H1 (cell line): ENCODE data around the gene SEPTIN2. TPM values are rescaled to one million over a fixed set of nuclear protein-coding genes. Genes with fewer than 3 reads are reported as not detected.

Source experiments
- CTCF ChIA-PET: fragments of 300-600 bp; sonication (Branson Sonifier 250); formaldehyde crosslinking; loops from one replicate; lab custom pipeline; 2021; ENCODE audit not compliant: partially characterized antibody; lab: Charles Lee
- POLR2A ChIA-PET: fragments of 300-600 bp; sonication (Branson Sonifier 250); formaldehyde crosslinking; loops from one replicate; lab custom pipeline; 2021; ENCODE audit warnings: inconsistent platforms; ENCODE audit not compliant: partially characterized antibody; lab: Charles Lee
- DNase-seq, 2 experiments: peaks; one replicate each; pipeline versions ENCODE4 v3.0.0 to v3.0.0-alpha.2; 2010 to 2022; ENCODE audit warnings: low spot score in 2 of 2, low read depth in 1 of 2, mixed read lengths in 1 of 2
- FAIRE-seq: peaks from 2 replicates; lab custom pipeline; 2011; peaks lifted over from hg19 to GRCh38; lab: Jason Lieb, UNC
- H2AFZ ChIP-seq: 2 replicates; pipeline ENCODE4 v1.8.1; 2012; ENCODE audit warnings: low read length, inconsistent platforms
- H2AK5ac ChIP-seq: 2 replicates; pipeline ENCODE4 v1.6.1; 2013; ENCODE audit warnings: low read depth, low read length
- H2BK120ac ChIP-seq: replicated peaks from 2 replicates; pipeline ENCODE3; 2013; ENCODE audit warnings: low read depth, low read length, inconsistent platforms
- H2BK12ac ChIP-seq: 2 replicates; pipeline ENCODE4 v1.6.1; 2013; ENCODE audit warnings: low read depth, low read length
- H2BK15ac ChIP-seq: 2 replicates; pipeline ENCODE4 v1.6.1; 2013; ENCODE audit warnings: low read length
- H2BK20ac ChIP-seq: 2 replicates; pipeline ENCODE4 v1.6.1; 2013; ENCODE audit warnings: low read length
- H2BK5ac ChIP-seq: 2 replicates; pipeline ENCODE4 v1.6.1; 2013; ENCODE audit warnings: low read depth, low read length
- H3K14ac ChIP-seq: 2 replicates; pipeline ENCODE4 v1.6.1; 2013; ENCODE audit warnings: inconsistent platforms; ENCODE audit not compliant: insufficient read length
- H3K18ac ChIP-seq: 2 replicates; pipeline ENCODE4 v1.6.1; 2013; ENCODE audit warnings: low read length; ENCODE audit errors: extremely low read depth
- H3K23ac ChIP-seq: 2 replicates; pipeline ENCODE4 v1.6.1; 2013; ENCODE audit warnings: inconsistent platforms; ENCODE audit not compliant: insufficient read length
- H3K23me2 ChIP-seq: 2 replicates; pipeline ENCODE4 v1.6.1; 2013; ENCODE audit warnings: low read depth, low read length
- H3K27ac ChIP-seq: 2 replicates; pipeline ENCODE4 v1.6.1; 2011; ENCODE audit warnings: low read depth, low read length, inconsistent platforms
- H3K27me3 ChIP-seq, 4 experiments: replicated peaks in 1 of 4; 1 replicate in 1 of 4; 2 replicates in 3 of 4; pipeline versions ENCODE4 v1.6.1 to v1.8.1; 2011 to 2013; ENCODE audit warnings: low read length in 3 of 4, mild to moderate bottlenecking in 3 of 4, inconsistent platforms in 2 of 4, mixed read lengths in 2 of 4, moderate library complexity in 1 of 4; ENCODE audit not compliant: control insufficient read depth in 3 of 4, insufficient read depth in 3 of 4; ENCODE audit errors: extremely low read depth in 1 of 4
- H3K36me3 ChIP-seq, 4 experiments: 2 replicates each; pipeline versions ENCODE4 v1.6.1 to v1.8.1; 2011 to 2013; ENCODE audit warnings: mild to moderate bottlenecking in 4 of 4, low read length in 3 of 4, moderate library complexity in 2 of 4, control low read depth in 1 of 4, inconsistent platforms in 1 of 4; ENCODE audit not compliant: insufficient read depth in 4 of 4, control insufficient read depth in 2 of 4
- H3K4ac ChIP-seq: replicated peaks from 2 replicates; pipeline ENCODE3; 2013; ENCODE audit warnings: low read length, low read depth, mixed read lengths, inconsistent platforms; ENCODE audit not compliant: insufficient read length
- H3K4me1 ChIP-seq, 4 experiments: replicated peaks in 1 of 4; 1 replicate in 1 of 4; 2 replicates in 3 of 4; pipeline versions ENCODE4 v1.6.1 to v1.8.1; 2011 to 2013; ENCODE audit warnings: low read length in 3 of 4, inconsistent platforms in 2 of 4, mixed read lengths in 1 of 4; ENCODE audit not compliant: insufficient read depth in 4 of 4, control insufficient read depth in 3 of 4
- H3K4me2 ChIP-seq, 2 experiments: 2 replicates each; pipeline versions ENCODE4 v1.6.1 to v1.8.1; 2011 to 2013; ENCODE audit warnings: low read depth in 2 of 2, low read length in 2 of 2, control low read depth in 1 of 2, inconsistent platforms in 1 of 2, mild to moderate bottlenecking in 1 of 2; ENCODE audit not compliant: insufficient read depth in 1 of 2
- H3K4me3 ChIP-seq, 4 experiments: fragments of 200-600, 300-600 bp in 1 of 4; sonication (generic), shearing (Covaris generic), sonication (Bioruptor Twin) in 1 of 4; 2 replicates each; pipeline versions ENCODE4 v1.5.1 to v1.8.1; 2011 to 2016; ENCODE audit warnings: low read length in 4 of 4, low read depth in 3 of 4, control low read depth in 2 of 4, inconsistent platforms in 2 of 4, mild to moderate bottlenecking in 2 of 4, mixed read lengths in 1 of 4, moderate library complexity in 1 of 4; ENCODE audit not compliant: insufficient read depth in 2 of 4; ENCODE audit errors: extremely low read depth in 1 of 4
- H3K56ac ChIP-seq: replicated peaks from 2 replicates; pipeline ENCODE3; 2013; ENCODE audit warnings: low read depth, mild to moderate bottlenecking, mixed read lengths, low read length, inconsistent platforms; ENCODE audit not compliant: insufficient read length
- H3K79me1 ChIP-seq: 2 replicates; pipeline ENCODE4 v1.6.1; 2013; ENCODE audit warnings: low read depth, low read length, control low read depth
- H3K79me2 ChIP-seq, 2 experiments: 2 replicates each; pipeline versions ENCODE4 v1.6.1 to v1.8.1; 2012 to 2013; ENCODE audit warnings: low read length in 2 of 2, mild to moderate bottlenecking in 2 of 2, inconsistent platforms in 1 of 2; ENCODE audit not compliant: insufficient read depth in 2 of 2, control insufficient read depth in 1 of 2
- H3K9ac ChIP-seq, 4 experiments: replicated peaks in 1 of 4; 1 replicate in 1 of 4; 2 replicates in 3 of 4; pipeline versions ENCODE4 v1.6.1 to v1.8.1; 2011 to 2013; ENCODE audit warnings: low read depth in 3 of 4, low read length in 3 of 4, control low read depth in 2 of 4, mild to moderate bottlenecking in 2 of 4, moderate library complexity in 2 of 4, inconsistent platforms in 1 of 4; ENCODE audit errors: extremely low read depth in 1 of 4
- H3K9me3 ChIP-seq, 2 experiments: 2 replicates each; pipeline versions ENCODE4 v1.6.1 to v1.8.1; 2012 to 2013; ENCODE audit warnings: mild to moderate bottlenecking in 2 of 2, moderate library complexity in 2 of 2, control low read depth in 1 of 2, inconsistent platforms in 1 of 2, low read depth in 1 of 2, low read length in 1 of 2, mixed read lengths in 1 of 2; ENCODE audit not compliant: insufficient read depth in 2 of 2
- H4K20me1 ChIP-seq, 2 experiments: replicated peaks in 1 of 2; 2 replicates each; pipeline versions ENCODE3 to v1.8.1; 2011 to 2013; ENCODE audit warnings: inconsistent platforms in 2 of 2, low read length in 2 of 2, mild to moderate bottlenecking in 1 of 2; ENCODE audit not compliant: insufficient read depth in 2 of 2, control insufficient read depth in 1 of 2
- H4K5ac ChIP-seq: 2 replicates; pipeline ENCODE4 v1.6.1; 2013; ENCODE audit warnings: low read length, low read depth, mixed read lengths, inconsistent platforms; ENCODE audit not compliant: insufficient read length
- H4K8ac ChIP-seq: 2 replicates; pipeline ENCODE4 v1.8.0; 2013; ENCODE audit warnings: mild to moderate bottlenecking, moderate library complexity, low read length, inconsistent platforms; ENCODE audit not compliant: insufficient read depth; ENCODE audit errors: extremely low read depth
- H4K91ac ChIP-seq: replicated peaks from 2 replicates; pipeline ENCODE3; 2013; ENCODE audit warnings: low read length, mixed read lengths, inconsistent platforms; ENCODE audit not compliant: insufficient read length
- JUN ChIP-seq: IDR thresholded peaks from 2 replicates; pipeline ENCODE4 v1.6.1; 2011; ENCODE audit warnings: low read depth, mild to moderate bottlenecking, improper control_type of control experiment, low read length
- KDM5A ChIP-seq: fragments of 200-600 bp; IDR thresholded peaks from 2 replicates; pipeline ENCODE4 v1.7.1; 2012; ENCODE audit warnings: mild to moderate bottlenecking, low read length, inconsistent platforms, mixed read lengths
- WGBS, 2 experiments: shearing (Covaris generic) in 1 of 2; methylation state at CpG; one replicate each; pipeline versions ENCODE4 v1.1.6 to v1.1.7; 2013 to 2015; ENCODE audit warnings: low lambda C conversion rate in 2 of 2, mixed read lengths in 2 of 2, inconsistent platforms in 1 of 2, low coverage in 1 of 2, missing lambda C conversion rate in 1 of 2; ENCODE audit not compliant: insufficient replicate concordance in 2 of 2, insufficient coverage in 1 of 2, insufficient read length in 1 of 2; ENCODE audit errors: extremely low coverage in 1 of 2, missing lambda C conversion rate in 1 of 2; 5-methylcytosine and 5-hydroxymethylcytosine counted together
- polyA plus RNA-seq, 7 experiments: library from polyadenylated mRNA; depleted of rRNA in 3 of 7; stranded (reverse) in 5 of 7; unstranded in 2 of 7; fragments of >200 nt in 5 of 7; fragments of 200-250 nt in 2 of 7; gene quantifications; 1 replicate in 5 of 7; 2 replicates in 1 of 7; 4 replicates in 1 of 7; pipeline versions ENCODE4 v1.2.1 to v1.2.3, GENCODE V29; 2011 to 2013; ENCODE audit warnings: missing spikeins in 2 of 7, mixed read lengths in 2 of 7
- total RNA-seq: library from RNA; stranded (reverse); fragmentation: NEBNext Ultra II Directional; extraction: Animal tissue kit (Norgen Biotek cat#: 25700); gene quantifications from 2 replicates; pipeline ENCODE4 v1.2.1, GENCODE V29; 2021

Gene SEPTIN2
- total and polyA plus RNA-seq, 2 of the 8 experiments (the other 6 are each of a cell fraction or from before 2014, with no cell fraction given), result 392 to 650 TPM

DNA sequence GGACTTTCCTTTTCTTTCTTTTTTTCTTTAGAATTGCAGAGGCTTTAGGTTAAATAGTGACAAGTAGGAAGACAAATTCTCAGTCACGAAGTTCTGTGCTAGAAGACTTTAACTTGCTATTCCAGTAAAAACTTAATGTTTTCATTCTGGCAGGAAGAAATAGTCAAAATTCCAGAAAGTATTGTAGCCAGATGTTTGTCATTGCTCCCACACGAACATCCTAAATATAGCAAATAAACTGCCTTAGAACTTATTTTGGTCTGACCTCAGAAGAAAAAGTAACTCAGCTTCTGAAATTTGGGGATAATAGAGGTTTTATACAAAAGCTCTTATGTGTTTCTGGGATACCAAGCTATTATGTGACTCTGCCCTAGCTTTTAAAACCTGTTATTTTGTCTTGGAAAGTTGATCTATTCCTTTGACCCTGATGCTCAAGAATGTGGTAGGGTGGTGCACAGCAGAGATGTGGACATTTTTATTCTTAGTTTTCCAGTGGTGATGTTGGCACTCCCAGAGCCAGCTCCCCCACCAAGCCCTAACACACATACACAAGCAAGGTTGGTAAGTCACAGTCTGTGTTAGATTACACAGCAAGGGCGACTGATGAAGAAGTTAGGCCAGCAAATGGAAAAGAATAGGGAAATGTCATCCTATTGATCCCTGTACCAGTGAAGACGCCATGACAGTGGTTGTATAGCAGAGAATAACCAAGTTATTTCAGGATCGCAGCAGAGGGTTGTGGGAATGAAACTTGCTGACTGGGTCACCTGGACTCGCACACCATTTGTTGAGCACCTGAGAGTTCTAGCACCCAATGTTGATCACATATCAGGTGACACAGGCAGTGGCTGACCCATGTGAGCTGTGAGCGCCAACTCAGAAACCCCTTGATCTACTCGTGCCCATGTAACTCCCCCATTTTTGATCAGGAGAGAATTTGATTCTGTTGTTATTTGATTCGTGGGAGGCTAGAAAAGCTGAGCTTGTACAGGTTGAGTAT, 64.1 kb downstream of the SEPTIN2 start:
- Histone ChIP-seq H2BK12ac (no peak overlapping the region), H3K4me3 (no peak overlapping the region), H3K9ac (no peak overlapping the region), H2AK5ac (no peak overlapping the region), H3K23me2 (no peaks in the 10 kb centered on the region), H2BK20ac (no peak overlapping the region), H2BK5ac (no peak overlapping the region), H3K4ac (no peak overlapping the region), H3K23ac (no peak overlapping the region), H3K79me1 (peaks cover 4% of the 10 kb centered on the region; the same call in 1 of the 2 replicates), H4K8ac (no peak overlapping the region), H3K36me3 (no peaks in the 10 kb centered on the region; a peak in 4 of 8 replicates), H3K27ac (no peak overlapping the region), H4K5ac (no peak overlapping the region), H2BK15ac (no peak overlapping the region), H3K27me3 (0 out of 7 replicates have a peak, but pooled peaks cover 0 to 2% (median 0%) of the 10 kb centered on the region in 4 experiments), H3K4me1 (no peaks in the 10 kb centered on the region), H3K14ac (no peak overlapping the region), H3K4me2 (no peak overlapping the region), H3K79me2 (0 out of 4 replicates have a peak, but pooled peaks cover 0 to 2% of the 10 kb centered on the region in 2 experiments), H3K56ac (no peak overlapping the region), H4K91ac (no peak overlapping the region), H4K20me1 (peaks cover 0 to 6% of the 10 kb centered on the region in 2 experiments), H2AFZ (no peak overlapping the region), H2BK120ac (no peak overlapping the region), H3K9me3 (no peaks in the 10 kb centered on the region), H3K18ac (no peak overlapping the region)
- WGBS, 2 experiments, result 86% methylated on average over 9 of the region's 9 CpGs; no CpG with 5 or more reads in 1 of the 2 experiments
- ChIA-PET POLR2A (interaction anchor here (0.6 kb wide), 1 partner anchor 12 kb away, joined by 3 read pairs; no protein-coding TSS in a partner anchor), CTCF (interaction anchor here (0.9 to 1.1 kb wide), 3 partner anchors 12 to 22 kb away, joined by 3 read pairs; no protein-coding TSS in a partner anchor)
- DNase-seq, result no peak
- FAIRE-seq, result no peak
- TF ChIP-seq JUN (no peak), KDM5A (no peak)
